Smooth muscle cell of the brain vasculature (primary cell): ENCODE measurements around the gene MKNK2.

Experiments
- DNase-seq: peaks from one replicate; pipeline ENCODE4 v3.0.0-alpha.2; 2012; ENCODE audit warnings: low read depth, low spot score

The MKNK2 gene

GRCh38 chr19:2058570-2059421, 7.8 kb upstream of the MKNK2 start:
- DNase-seq = no peak

- no peak for DNase-seq
Measured at GRCh38 chr19:2057484-2058469, 6.7 kb upstream of the MKNK2 start.

GRCh38 chr19:2056837-2057192, 5.8 kb upstream of the MKNK2 start:
- no peak for DNase-seq

- no peak for DNase-seq
Measured at GRCh38 chr19:2055931-2056836, 5.1 kb upstream of the MKNK2 start.

GRCh38 chr19:2054763-2055162, 3.7 kb upstream of the MKNK2 start:
- DNase-seq = no peak

GRCh38 chr19:2053601-2054389, 2.8 kb upstream of the MKNK2 start:
- DNase-seq = no peak

- no peak for DNase-seq
Measured at GRCh38 chr19:2051773-2052704, 995 bp upstream of the MKNK2 start.

GRCh38 chr19:2050349-2050990, 574 bp downstream of the MKNK2 start:
- DNase-seq = no peak

- no peak for DNase-seq
Measured at GRCh38 chr19:2049741-2050348, 1.2 kb downstream of the MKNK2 start.

- no peak for DNase-seq
Measured at GRCh38 chr19:2048959-2049740, 1.9 kb downstream of the MKNK2 start.

GRCh38 chr19:2048104-2048958, 2.7 kb downstream of the MKNK2 start:
- no peak for DNase-seq

GRCh38 chr19:2047449-2048103, 3.5 kb downstream of the MKNK2 start:
- DNase-seq = no peak

GRCh38 chr19:2047076-2047448, 4.0 kb downstream of the MKNK2 start:
- no peak for DNase-seq

GRCh38 chr19:2046046-2046907, 4.8 kb downstream of the MKNK2 start:
- DNase-seq = no peak

GRCh38 chr19:2045501-2046045, 5.5 kb downstream of the MKNK2 start:
- no peak for DNase-seq
